Measurements from ENCODE around the gene KLKB1.

GRCh38 chr4:186286581-186286980, 59.3 kb downstream of the KLKB1 start:
- TF ChIP-seq, protein P1, sequence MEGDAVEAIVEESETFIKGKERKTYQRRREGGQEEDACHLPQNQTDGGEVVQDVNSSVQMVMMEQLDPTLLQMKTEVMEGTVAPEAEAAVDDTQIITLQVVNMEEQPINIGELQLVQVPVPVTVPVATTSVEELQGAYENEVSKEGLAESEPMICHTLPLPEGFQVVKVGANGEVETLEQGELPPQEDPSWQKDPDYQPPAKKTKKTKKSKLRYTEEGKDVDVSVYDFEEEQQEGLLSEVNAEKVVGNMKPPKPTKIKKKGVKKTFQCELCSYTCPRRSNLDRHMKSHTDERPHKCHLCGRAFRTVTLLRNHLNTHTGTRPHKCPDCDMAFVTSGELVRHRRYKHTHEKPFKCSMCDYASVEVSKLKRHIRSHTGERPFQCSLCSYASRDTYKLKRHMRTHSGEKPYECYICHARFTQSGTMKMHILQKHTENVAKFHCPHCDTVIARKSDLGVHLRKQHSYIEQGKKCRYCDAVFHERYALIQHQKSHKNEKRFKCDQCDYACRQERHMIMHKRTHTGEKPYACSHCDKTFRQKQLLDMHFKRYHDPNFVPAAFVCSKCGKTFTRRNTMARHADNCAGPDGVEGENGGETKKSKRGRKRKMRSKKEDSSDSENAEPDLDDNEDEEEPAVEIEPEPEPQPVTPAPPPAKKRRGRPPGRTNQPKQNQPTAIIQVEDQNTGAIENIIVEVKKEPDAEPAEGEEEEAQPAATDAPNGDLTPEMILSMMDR (IDR thresholded peaks at IDR 0.05), result no peak
- no peak for TF ChIP-seq SIN3A (IDR thresholded peaks at IDR 0.05; ENCODE audit: borderline replicate concordance, insufficient read depth, low read depth, low read length)
- TF ChIP-seq, protein P2, sequence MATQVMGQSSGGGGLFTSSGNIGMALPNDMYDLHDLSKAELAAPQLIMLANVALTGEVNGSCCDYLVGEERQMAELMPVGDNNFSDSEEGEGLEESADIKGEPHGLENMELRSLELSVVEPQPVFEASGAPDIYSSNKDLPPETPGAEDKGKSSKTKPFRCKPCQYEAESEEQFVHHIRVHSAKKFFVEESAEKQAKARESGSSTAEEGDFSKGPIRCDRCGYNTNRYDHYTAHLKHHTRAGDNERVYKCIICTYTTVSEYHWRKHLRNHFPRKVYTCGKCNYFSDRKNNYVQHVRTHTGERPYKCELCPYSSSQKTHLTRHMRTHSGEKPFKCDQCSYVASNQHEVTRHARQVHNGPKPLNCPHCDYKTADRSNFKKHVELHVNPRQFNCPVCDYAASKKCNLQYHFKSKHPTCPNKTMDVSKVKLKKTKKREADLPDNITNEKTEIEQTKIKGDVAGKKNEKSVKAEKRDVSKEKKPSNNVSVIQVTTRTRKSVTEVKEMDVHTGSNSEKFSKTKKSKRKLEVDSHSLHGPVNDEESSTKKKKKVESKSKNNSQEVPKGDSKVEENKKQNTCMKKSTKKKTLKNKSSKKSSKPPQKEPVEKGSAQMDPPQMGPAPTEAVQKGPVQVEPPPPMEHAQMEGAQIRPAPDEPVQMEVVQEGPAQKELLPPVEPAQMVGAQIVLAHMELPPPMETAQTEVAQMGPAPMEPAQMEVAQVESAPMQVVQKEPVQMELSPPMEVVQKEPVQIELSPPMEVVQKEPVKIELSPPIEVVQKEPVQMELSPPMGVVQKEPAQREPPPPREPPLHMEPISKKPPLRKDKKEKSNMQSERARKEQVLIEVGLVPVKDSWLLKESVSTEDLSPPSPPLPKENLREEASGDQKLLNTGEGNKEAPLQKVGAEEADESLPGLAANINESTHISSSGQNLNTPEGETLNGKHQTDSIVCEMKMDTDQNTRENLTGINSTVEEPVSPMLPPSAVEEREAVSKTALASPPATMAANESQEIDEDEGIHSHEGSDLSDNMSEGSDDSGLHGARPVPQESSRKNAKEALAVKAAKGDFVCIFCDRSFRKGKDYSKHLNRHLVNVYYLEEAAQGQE (IDR thresholded peaks at IDR 0.05; ENCODE audit: insufficient read depth in 1 of 2, low read depth in 2 of 2, low read length in 1 of 2), result no peak

Measured in Panc1 (cell line).